A673 (cell line): Measurements from ENCODE around the gene NOD2.

Experiments
- EZH2 ChIP-seq: fragments of 200-600 bp; sonication (generic); IDR thresholded peaks from 2 replicates; pipeline ENCODE4 v1.6.1; 2017; ENCODE audit warnings: borderline replicate concordance, low read depth, mild to moderate bottlenecking, mixed read lengths, antibody characterized with exemption, low read length; ENCODE audit not compliant: poor library complexity, severe bottlenecking
- TF ChIP-seq, protein P1 (sequence below): fragments of 300-800, 200-600 bp; sonication (generic); conservative IDR thresholded peaks from 2 replicates; pipeline ENCODE4 v1.5.1; 2017; ENCODE audit warnings: low read depth, mild to moderate bottlenecking, antibody characterized with exemption, low read length, moderate library complexity, mixed read lengths

DNA sequence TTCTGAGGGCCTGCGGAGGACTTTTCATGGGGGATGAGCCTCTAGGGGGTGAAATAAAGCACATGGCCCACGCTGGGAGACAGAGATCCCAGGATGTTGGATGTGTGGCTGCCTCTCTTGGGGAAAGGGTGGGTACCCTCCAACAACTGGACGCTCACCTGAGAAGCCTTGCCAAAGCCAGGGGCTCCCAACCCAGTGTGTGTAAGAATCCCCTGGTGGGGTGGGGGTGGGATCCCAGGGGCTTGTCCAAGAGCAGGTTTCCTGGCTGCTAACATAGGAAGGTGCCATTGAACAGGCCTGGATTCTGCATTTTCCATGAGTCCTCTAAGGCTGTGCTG is 12.9 kb upstream of the NOD2 start:
- TF ChIP-seq, protein P1, sequence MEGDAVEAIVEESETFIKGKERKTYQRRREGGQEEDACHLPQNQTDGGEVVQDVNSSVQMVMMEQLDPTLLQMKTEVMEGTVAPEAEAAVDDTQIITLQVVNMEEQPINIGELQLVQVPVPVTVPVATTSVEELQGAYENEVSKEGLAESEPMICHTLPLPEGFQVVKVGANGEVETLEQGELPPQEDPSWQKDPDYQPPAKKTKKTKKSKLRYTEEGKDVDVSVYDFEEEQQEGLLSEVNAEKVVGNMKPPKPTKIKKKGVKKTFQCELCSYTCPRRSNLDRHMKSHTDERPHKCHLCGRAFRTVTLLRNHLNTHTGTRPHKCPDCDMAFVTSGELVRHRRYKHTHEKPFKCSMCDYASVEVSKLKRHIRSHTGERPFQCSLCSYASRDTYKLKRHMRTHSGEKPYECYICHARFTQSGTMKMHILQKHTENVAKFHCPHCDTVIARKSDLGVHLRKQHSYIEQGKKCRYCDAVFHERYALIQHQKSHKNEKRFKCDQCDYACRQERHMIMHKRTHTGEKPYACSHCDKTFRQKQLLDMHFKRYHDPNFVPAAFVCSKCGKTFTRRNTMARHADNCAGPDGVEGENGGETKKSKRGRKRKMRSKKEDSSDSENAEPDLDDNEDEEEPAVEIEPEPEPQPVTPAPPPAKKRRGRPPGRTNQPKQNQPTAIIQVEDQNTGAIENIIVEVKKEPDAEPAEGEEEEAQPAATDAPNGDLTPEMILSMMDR: no peak
- TF ChIP-seq EZH2: no peak
